KMS-11 (cell line): Measurements from ENCODE around the gene HDAC10.

Experiments
- H2AFZ ChIP-seq: fragments of 200-600 bp; sonication (generic); 2 replicates; pipeline ENCODE4 v1.6.1; 2016; ENCODE audit warnings: antibody characterized with exemption, mixed run types, low read depth
- H3K27ac ChIP-seq: fragments of 200-600 bp; sonication (generic); 2 replicates; pipeline ENCODE4 v1.6.1; 2016; ENCODE audit warnings: mild to moderate bottlenecking, mixed run types
- H3K27me3 ChIP-seq: fragments of 200-600 bp; sonication (generic); 2 replicates; pipeline ENCODE4 v1.6.1; 2017; ENCODE audit warnings: mild to moderate bottlenecking, low read depth, mixed run types, moderate library complexity; ENCODE audit not compliant: insufficient read depth
- H3K36me3 ChIP-seq: fragments of 200-600 bp; sonication (generic); 2 replicates; pipeline ENCODE4 v1.6.1; 2017; ENCODE audit warnings: mild to moderate bottlenecking, mixed run types; ENCODE audit not compliant: insufficient read depth
- H3K4me1 ChIP-seq: fragments of 200-600 bp; sonication (generic); 2 replicates; pipeline ENCODE4 v1.6.1; 2016; ENCODE audit warnings: mild to moderate bottlenecking, low read depth, mixed run types; ENCODE audit not compliant: poor library complexity, severe bottlenecking
- H3K4me2 ChIP-seq: fragments of 200-600 bp; sonication (generic); 2 replicates; pipeline ENCODE4 v1.7.0; 2016; ENCODE audit warnings: mild to moderate bottlenecking, mixed run types
- H3K4me3 ChIP-seq: fragments of 200-600 bp; sonication (generic); IDR thresholded peaks from 2 replicates; pipeline ENCODE4 v1.6.1; 2017; ENCODE audit warnings: low read depth, low read length, mixed read lengths; ENCODE audit not compliant: insufficient read depth
- H3K79me2 ChIP-seq: fragments of 200-600 bp; sonication (generic); 2 replicates; pipeline ENCODE4 v1.6.1; 2016; ENCODE audit warnings: low read depth, mixed run types; ENCODE audit not compliant: insufficient read depth
- H3K9ac ChIP-seq: fragments of 200-600 bp; sonication (generic); 2 replicates; pipeline ENCODE4 v1.6.1; 2016; ENCODE audit warnings: mild to moderate bottlenecking, mixed run types
- H4K20me1 ChIP-seq: fragments of 200-600 bp; sonication (generic); 2 replicates; pipeline ENCODE4 v1.6.1; 2016; ENCODE audit warnings: mild to moderate bottlenecking, mixed run types; ENCODE audit not compliant: insufficient read depth
- TF ChIP-seq, protein P1 (sequence below): fragments of 200-600 bp; sonication (generic); conservative IDR thresholded peaks from 2 replicates; pipeline ENCODE4 v1.6.1; 2017; ENCODE audit warnings: low read depth, mild to moderate bottlenecking, antibody characterized with exemption, low read length, moderate library complexity, mixed read lengths

The HDAC10 gene

GRCh38 chr22:50269573-50269969, 18.5 kb upstream of the HDAC10 start:
- no peak overlapping the region for H3K4me3 ChIP-seq
- no peak overlapping the region for H3K9ac ChIP-seq
- no peaks in the 10 kb centered on the region for H4K20me1 ChIP-seq
- H3K4me1 ChIP-seq, result peaks cover 15% of the 10 kb centered on the region
- H2AFZ ChIP-seq, result peak overlapping the region; percentile 4; the same call in 1 of the 2 replicates
- no peaks in the 10 kb centered on the region for H3K79me2 ChIP-seq
- no peak overlapping the region for H3K27ac ChIP-seq
- peak overlapping the region; percentile 51 for H3K4me2 ChIP-seq
- TF ChIP-seq, protein P1, sequence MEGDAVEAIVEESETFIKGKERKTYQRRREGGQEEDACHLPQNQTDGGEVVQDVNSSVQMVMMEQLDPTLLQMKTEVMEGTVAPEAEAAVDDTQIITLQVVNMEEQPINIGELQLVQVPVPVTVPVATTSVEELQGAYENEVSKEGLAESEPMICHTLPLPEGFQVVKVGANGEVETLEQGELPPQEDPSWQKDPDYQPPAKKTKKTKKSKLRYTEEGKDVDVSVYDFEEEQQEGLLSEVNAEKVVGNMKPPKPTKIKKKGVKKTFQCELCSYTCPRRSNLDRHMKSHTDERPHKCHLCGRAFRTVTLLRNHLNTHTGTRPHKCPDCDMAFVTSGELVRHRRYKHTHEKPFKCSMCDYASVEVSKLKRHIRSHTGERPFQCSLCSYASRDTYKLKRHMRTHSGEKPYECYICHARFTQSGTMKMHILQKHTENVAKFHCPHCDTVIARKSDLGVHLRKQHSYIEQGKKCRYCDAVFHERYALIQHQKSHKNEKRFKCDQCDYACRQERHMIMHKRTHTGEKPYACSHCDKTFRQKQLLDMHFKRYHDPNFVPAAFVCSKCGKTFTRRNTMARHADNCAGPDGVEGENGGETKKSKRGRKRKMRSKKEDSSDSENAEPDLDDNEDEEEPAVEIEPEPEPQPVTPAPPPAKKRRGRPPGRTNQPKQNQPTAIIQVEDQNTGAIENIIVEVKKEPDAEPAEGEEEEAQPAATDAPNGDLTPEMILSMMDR, result no peak
- H3K36me3 ChIP-seq, result no peaks in the 10 kb centered on the region
- no peaks in the 10 kb centered on the region for H3K27me3 ChIP-seq

GRCh38 chr22:50268655-50269113, 17.6 kb upstream of the HDAC10 start:
- TF ChIP-seq, protein P1, result no peak
- Histone ChIP-seq H3K79me2 (no peaks in the 10 kb centered on the region), H3K27me3 (no peaks in the 10 kb centered on the region), H3K27ac (no peak overlapping the region), H4K20me1 (no peaks in the 10 kb centered on the region), H3K9ac (no peak overlapping the region), H3K36me3 (no peaks in the 10 kb centered on the region), H3K4me1 (peaks cover 12% of the 10 kb centered on the region), H2AFZ (no peak overlapping the region), H3K4me2 (no peak overlapping the region), H3K4me3 (no peak overlapping the region)

DNA sequence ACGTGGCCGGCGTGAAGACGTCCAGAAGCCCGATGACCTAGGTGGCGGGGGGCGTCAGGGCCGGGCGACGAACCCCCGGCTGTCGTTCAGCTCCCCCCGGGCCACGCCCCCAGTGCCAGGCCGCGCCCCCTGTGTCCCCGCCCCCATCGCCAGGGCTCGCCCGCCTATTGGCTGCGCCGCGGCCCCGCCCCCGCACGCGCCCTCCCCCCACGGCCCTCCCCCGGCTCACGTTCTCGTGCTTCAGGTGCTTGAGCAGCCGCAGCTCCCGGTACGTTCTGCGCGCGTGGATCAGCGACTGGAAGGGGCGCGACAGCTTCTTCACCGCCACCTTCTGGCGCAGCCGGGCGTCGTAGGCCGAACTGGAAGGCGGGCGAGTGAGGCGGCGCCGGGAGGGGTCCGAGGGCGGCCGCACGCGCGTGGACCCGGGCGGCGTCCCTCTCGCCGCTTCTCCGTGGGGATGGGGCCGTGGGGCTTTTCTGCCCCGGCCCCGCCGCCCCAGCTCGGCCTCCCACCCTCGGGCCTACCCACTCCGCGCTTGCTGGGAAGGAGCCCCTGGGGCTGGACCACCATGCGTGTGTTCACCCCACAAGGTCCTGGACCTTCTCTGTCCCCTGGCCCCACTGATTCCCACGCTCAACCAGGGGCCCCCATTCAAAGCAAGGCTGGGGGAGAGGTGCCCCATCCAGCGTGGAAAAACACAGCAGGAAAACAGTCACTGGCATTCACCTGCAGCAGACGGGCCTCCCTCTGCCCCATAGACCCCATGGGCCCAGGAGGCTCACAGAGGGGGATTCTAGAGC, 16.7 kb upstream of the HDAC10 start:
- no peaks in the 10 kb centered on the region for H3K36me3 ChIP-seq
- no peak overlapping the region for H3K9ac ChIP-seq
- H2AFZ ChIP-seq, result no peak overlapping the region
- H3K27me3 ChIP-seq, result no peaks in the 10 kb centered on the region
- H3K27ac ChIP-seq, result no peak overlapping the region
- H3K4me3 ChIP-seq, result no peak overlapping the region
- no peaks in the 10 kb centered on the region for H3K79me2 ChIP-seq
- peaks cover 13% of the 10 kb centered on the region for H3K4me1 ChIP-seq
- H3K4me2 ChIP-seq, result no peak overlapping the region
- TF ChIP-seq, protein P1, result no peak
- H4K20me1 ChIP-seq, result no peaks in the 10 kb centered on the region

- Histone ChIP-seq H3K36me3 (no peaks in the 10 kb centered on the region), H3K4me1 (peaks cover 21% of the 10 kb centered on the region), H4K20me1 (no peaks in the 10 kb centered on the region), H3K27me3 (no peaks in the 10 kb centered on the region), H3K4me3 (no peak overlapping the region), H2AFZ (no peak overlapping the region), H3K79me2 (no peaks in the 10 kb centered on the region), H3K9ac (no peak overlapping the region), H3K4me2 (no peak overlapping the region), H3K27ac (no peak overlapping the region)
- TF ChIP-seq, protein P1, result no peak
These were observed 15.9 kb upstream of the HDAC10 start for GRCh38 chr22:50266994-50267393.
